ENCODE results near the gene RUNDC1. TPM values are rescaled to one million over a fixed set of nuclear protein-coding genes. Genes with fewer than 3 reads are reported as not detected.
A peak's percentile ranks its signal among the peaks of the same experiment; 100 is the strongest.

RUNDC1 gene
- total and polyA plus RNA-seq, 9 donors: 5.3 to 8.3 (median 7.6) TPM

DNA sequence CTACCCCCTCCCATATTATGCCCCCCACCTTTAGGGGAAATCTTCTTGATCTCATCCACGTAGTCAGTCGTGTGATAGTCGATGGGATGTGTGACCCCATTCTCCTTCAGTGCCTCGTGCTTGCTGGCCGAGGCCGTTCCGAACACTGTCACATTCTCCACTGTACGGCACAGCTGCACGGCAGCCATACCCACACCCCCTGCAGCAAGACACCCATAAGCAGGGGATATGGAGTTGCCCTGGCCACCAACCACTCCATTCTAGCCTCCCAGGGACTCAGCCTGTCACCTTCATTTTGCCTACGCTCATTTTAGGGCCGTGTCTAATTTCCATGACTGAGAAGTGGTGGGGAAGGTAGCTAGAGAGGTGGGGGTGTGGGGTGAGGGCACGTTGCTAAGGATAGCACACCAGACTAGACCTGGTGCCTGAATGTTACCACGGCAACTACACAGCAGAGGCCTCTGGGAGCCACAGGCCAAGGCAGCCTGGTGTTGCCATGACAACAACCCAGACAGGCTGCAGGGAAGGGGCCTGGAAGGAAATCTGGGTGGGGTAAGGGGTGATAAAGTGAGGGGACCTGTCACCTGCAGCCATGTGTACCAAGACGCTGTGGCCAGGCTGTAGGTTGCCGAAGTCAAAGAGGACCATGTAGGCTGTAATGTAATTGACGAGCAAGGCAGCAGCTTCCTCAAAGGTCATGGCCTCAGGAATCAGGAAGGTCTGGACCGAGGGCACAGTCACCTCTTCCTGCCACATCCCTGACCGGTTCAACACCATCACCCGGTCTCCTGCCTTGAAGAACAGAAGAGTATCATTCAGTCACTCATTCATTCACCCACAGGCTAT lies 37.9 kb downstream of the RUNDC1 start:
- no peak for DNase-seq
- Histone ChIP-seq H3K36me3 (ENCODE audit: control insufficient read depth, insufficient read depth, low read length) (peaks cover 52% of the 10 kb centered on the region), H3K27ac (ENCODE audit: low read length) (no peak overlapping the region), H3K27me3 (ENCODE audit: control insufficient read depth, insufficient read depth, low read length) (no peaks in the 10 kb centered on the region), H3K9me3 (replicated peaks; ENCODE audit: control insufficient read depth, low read depth, low read length) (no peaks in the 10 kb centered on the region), H3K4me3 (ENCODE audit: low read length) (no peak overlapping the region), H3K4me1 (ENCODE audit: control insufficient read depth, insufficient read depth, low read length) (peaks cover 46% of the 10 kb centered on the region)
- WGBS (ENCODE audit: insufficient coverage): 55% methylated on average over 16 of the region's 19 CpGs

DNA sequence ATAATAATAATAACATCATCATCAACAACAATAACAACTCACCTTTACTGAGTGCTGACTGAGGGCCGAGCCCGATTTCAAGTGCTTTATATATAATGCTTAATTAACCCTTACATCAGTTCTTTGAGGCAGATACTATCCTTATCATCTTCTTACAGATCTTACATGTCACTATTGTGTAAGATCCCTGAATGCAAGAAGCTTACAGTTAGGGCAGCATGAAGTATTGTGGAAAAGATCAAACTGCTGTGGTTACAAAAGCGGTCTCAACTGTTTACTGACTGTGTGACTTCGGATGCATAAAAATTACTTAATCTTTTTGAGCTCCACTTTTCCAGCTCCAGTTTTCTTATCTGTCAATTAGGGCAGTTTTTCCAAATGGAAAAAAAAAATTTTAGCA lies 38.6 kb downstream of the RUNDC1 start:
- no peaks in the 10 kb centered on the region for H3K9me3 ChIP-seq (replicated peaks; ENCODE audit: control insufficient read depth, low read depth, low read length)
- DNase-seq: no peak
- H3K27me3 ChIP-seq (ENCODE audit: control insufficient read depth, insufficient read depth, low read length): no peaks in the 10 kb centered on the region
- no peak overlapping the region for H3K4me3 ChIP-seq (ENCODE audit: low read length)
- H3K27ac ChIP-seq (ENCODE audit: low read length): peak overlapping the region; percentile 67
- no CpG with 5 or more reads among the region's 4 CpGs for WGBS (ENCODE audit: insufficient coverage)
- H3K36me3 ChIP-seq (ENCODE audit: control insufficient read depth, insufficient read depth, low read length): peaks cover 45% of the 10 kb centered on the region
- H3K4me1 ChIP-seq (ENCODE audit: control insufficient read depth, insufficient read depth, low read length): peaks cover 46% of the 10 kb centered on the region

DNA sequence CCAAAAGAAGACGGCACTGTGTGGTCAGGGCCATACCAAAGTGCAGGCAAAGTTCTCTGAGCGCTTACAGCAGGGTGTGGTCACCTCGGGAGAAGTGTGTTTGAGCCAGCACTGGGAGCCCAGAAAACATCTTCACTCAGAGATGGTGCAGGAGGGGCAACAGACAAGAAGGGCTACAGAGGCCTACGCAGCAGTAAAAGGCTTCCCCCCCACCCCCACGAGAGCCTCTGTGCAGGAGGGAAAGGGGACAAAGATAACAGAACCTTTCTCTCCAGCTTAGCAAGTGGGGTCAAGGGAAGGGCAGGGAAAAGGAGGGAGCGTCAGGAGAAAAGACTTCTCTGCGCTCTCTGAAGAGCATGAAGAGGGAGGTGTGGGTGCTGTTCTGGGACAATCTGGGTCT lies 39.1 kb downstream of the RUNDC1 start:
- DNase-seq: peak; percentile 43
- peak overlapping the region; percentile 67 for H3K27ac ChIP-seq (ENCODE audit: low read length)
- WGBS (ENCODE audit: insufficient coverage): 45% methylated on average over 3 of the region's 7 CpGs
- peaks cover 40% of the 10 kb centered on the region for H3K36me3 ChIP-seq (ENCODE audit: control insufficient read depth, insufficient read depth, low read length)
- H3K4me1 ChIP-seq (ENCODE audit: control insufficient read depth, insufficient read depth, low read length): peaks cover 48% of the 10 kb centered on the region
- no peak overlapping the region for H3K4me3 ChIP-seq (ENCODE audit: low read length)
- no peaks in the 10 kb centered on the region for H3K27me3 ChIP-seq (ENCODE audit: control insufficient read depth, insufficient read depth, low read length)
- no peaks in the 10 kb centered on the region for H3K9me3 ChIP-seq (replicated peaks; ENCODE audit: control insufficient read depth, low read depth, low read length)

DNA sequence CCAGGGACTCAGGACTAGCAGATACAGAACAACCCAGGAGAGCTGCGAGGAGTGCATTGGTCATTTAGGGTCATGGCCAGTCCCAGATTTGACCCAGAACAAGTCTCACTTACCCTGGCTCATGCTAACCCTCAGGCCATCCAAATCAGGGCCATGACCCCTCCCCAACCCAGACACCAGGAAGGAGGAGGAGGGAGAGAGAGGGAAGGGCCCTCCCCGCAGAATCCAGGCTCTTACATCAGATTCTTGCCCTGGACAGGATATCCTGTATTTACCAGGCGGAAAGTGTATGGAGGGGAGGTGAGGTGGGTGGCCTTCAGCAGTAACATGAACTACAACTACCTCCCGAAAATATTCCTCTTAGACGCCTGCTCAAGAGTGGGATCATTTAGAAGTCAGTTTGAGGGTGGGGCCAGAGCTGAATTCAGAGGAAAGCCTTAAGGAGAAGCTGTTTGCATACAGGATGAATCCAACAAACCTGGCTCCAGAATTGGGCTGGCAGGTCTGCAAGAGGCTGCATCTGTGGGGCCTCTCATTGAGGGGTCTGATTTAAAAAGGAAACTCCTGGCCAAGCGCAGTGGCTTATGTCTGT lies 39.8 kb downstream of the RUNDC1 start:
- peak; percentile 76 for DNase-seq
- 27% methylated on average over 2 of the region's 6 CpGs for WGBS (ENCODE audit: insufficient coverage)

DNA sequence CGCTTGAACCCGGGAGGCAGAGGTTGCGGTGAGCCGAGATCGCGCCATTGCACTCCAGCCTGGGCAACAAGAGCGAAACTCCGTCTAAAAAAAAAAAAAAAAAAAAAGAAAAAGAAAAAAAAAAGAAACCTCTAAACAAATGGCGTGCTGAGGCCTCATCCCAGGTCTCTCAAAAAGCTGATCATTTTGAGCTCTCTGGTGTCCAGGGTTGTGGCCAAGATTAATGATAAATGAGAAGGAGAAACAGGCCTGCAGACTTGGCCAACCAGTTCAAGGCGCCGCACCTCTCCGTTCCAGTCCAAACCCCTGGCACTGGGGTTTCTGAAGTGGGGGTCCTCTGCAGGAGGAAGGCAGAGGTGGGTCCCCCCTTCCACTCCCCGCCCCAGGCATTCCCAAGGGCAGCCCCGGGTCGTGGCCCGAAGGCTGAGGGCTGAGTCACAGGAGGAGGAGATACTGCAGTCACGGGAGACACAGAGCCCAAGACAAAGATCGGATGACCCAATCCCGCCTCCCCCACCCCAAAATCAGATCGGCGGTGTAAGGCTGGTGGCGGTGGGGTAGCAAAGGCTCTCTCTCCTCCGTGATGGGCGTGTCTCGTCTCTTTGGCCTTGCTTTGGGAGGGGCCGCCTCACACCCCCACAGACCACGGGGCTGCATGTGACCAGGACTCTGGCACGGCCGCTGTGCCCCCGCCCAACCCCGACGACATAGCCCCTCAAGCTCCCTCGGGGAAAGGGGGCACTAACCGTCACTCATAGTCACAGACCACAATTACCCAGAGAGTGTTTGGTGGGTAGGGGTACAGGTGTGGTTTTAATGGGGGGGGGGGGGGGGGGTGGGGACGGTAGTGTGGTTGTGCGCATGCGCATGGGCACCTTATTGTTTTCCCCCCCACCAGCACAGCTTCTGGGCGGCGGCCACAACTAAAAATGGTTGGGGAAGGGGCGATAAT lies 40.7 kb downstream of the RUNDC1 start:
- Histone ChIP-seq H3K4me1 (ENCODE audit: control insufficient read depth, insufficient read depth, low read length) (peaks cover 37% of the 10 kb centered on the region), H3K4me3 (ENCODE audit: low read length) (peak overlapping the region; percentile 96), H3K27me3 (ENCODE audit: control insufficient read depth, insufficient read depth, low read length) (peaks cover 2% of the 10 kb centered on the region), H3K27ac (ENCODE audit: low read length) (peak overlapping the region; percentile 84), H3K36me3 (ENCODE audit: control insufficient read depth, insufficient read depth, low read length) (peaks cover 25% of the 10 kb centered on the region), H3K9me3 (replicated peaks; ENCODE audit: control insufficient read depth, low read depth, low read length) (no peaks in the 10 kb centered on the region)
- DNase-seq: peak; percentile 83
- 0% methylated on average over 1 of the region's 40 CpGs for WGBS (ENCODE audit: insufficient coverage)

More for the DNA sequence above, 39.8 kb downstream of the RUNDC1 start:
- H3K4me1 ChIP-seq (ENCODE audit: control insufficient read depth, insufficient read depth, low read length): peaks cover 46% of the 10 kb centered on the region
- H3K27ac ChIP-seq (ENCODE audit: low read length): peak overlapping the region; percentile 67
- no peaks in the 10 kb centered on the region for H3K27me3 ChIP-seq (ENCODE audit: control insufficient read depth, insufficient read depth, low read length)
- H3K36me3 ChIP-seq (ENCODE audit: control insufficient read depth, insufficient read depth, low read length): peaks cover 33% of the 10 kb centered on the region
- no peak overlapping the region for H3K4me3 ChIP-seq (ENCODE audit: low read length)
- H3K9me3 ChIP-seq (replicated peaks; ENCODE audit: control insufficient read depth, low read depth, low read length): no peaks in the 10 kb centered on the region

DNA sequence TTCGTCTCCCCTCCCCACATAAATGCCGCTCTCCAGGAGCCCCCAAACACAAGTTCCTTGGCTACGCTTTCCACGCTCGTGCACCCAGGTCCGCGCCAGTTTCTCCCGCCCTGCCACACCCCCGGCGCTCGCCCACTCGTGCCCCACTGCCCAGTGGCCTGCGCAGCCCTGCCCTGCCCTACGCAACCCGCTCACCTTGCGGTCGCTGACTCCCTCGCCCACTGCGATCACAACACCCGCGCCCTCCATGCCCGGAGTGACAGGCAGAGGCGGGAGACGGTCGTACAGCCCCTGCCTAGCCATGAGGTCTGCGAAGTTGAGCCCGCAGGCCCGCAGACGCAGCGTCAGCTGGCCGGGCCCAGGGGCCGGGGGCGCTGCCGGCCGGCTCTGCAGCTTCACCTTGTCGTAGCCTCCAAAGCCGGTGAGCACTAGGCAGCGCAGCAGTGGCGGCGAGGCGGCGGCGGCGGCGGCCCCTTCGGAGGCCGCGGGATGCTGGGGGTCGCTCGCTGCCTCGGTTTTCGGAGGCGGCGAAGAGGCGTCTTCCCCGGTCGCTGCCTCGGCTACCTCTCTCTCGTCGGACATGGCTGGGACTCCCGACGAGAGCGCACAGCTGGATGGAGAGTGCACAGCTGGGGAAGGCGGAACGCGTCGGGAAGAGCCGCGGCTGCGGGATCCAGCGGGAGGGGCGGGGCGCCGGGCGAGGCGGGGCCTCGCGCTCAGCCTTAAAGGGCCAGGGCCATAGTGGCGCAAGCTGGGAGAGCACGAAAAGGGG lies 41.6 kb downstream of the RUNDC1 start, which contains the start of gene VAT1:
Gene VAT1 (minus strand): TSS at position 645 of the 772 bp plus-strand sequence. CDS start 63 bp downstream, at position 582.
- under 1% methylated on average over 79 of the region's 80 CpGs for WGBS (ENCODE audit: insufficient coverage)
- Histone ChIP-seq H3K9me3 (replicated peaks; ENCODE audit: control insufficient read depth, low read depth, low read length) (no peaks in the 10 kb centered on the region), H3K27me3 (ENCODE audit: control insufficient read depth, insufficient read depth, low read length) (peaks cover 2% of the 10 kb centered on the region), H3K36me3 (ENCODE audit: control insufficient read depth, insufficient read depth, low read length) (peaks cover 18% of the 10 kb centered on the region), H3K27ac (ENCODE audit: low read length) (peak within 1 kb of the TSS; percentile 84), H3K4me1 (ENCODE audit: control insufficient read depth, insufficient read depth, low read length) (peaks cover 33% of the 10 kb centered on the region), H3K4me3 (ENCODE audit: low read length) (peak within 1 kb of the TSS; percentile 96)
- DNase-seq: peak; percentile 93

DNA sequence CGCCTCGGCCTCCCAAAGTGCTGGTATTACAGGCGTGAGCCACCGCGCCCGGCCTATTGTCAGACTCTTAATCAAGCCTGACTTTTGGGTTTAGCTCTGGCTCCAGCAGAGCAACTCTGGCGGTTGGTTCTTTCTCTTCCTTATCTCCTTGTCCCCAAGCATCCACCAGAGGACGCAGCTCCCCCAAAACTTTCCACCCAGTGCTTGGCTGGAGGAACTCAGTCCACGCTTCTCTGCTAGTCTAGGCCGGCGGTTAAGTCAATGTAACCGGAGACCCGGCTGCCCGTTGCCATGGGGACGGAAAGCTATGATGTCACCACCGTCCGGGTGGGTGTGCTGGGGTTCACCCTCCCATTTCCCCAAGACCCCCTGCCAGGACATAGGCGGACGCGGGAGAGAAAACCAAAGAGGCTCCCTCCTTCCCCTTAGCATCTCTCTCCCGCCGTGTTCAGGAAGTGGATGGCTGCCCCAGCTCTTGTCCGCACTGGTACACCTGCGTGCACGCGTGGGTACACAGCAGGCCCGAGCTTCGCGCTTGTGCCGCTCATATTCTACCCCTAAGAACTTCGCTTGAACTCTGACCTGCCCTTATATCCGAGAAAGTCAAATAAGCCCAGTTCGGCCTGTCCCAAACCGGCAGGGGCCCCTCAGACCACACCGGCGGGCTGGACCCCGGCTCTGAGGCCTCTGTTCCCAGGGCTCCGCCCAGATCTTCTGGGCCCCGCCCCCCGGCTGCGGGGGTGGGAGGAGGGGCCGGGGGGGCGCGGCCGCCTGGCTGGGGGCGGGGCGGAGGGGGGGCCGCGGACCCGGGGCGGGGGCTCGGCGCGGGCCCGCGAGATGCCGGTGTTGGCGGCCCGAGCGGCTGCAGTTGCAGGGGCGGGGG lies 44.3 kb downstream of the RUNDC1 start, which contains the start of gene RND2:
Gene RND2 (plus strand): TSS at position 825 of the 883 bp plus-strand sequence. CDS start 117 bp downstream, outside the sequence.
- Histone ChIP-seq H3K4me1 (ENCODE audit: control insufficient read depth, insufficient read depth, low read length) (peaks cover 32% of the 10 kb centered on the region), H3K36me3 (ENCODE audit: control insufficient read depth, insufficient read depth, low read length) (peaks cover 5% of the 10 kb centered on the region), H3K27ac (ENCODE audit: low read length) (peak within 1 kb of the TSS; percentile 85), H3K27me3 (ENCODE audit: control insufficient read depth, insufficient read depth, low read length) (peaks cover 2% of the 10 kb centered on the region), H3K9me3 (replicated peaks; ENCODE audit: control insufficient read depth, low read depth, low read length) (no peaks in the 10 kb centered on the region), H3K4me3 (ENCODE audit: low read length) (peak within 1 kb of the TSS; percentile 59)
- under 1% methylated on average over 46 of the region's 61 CpGs for WGBS (ENCODE audit: insufficient coverage)
- DNase-seq: peak; percentile 98

DNA sequence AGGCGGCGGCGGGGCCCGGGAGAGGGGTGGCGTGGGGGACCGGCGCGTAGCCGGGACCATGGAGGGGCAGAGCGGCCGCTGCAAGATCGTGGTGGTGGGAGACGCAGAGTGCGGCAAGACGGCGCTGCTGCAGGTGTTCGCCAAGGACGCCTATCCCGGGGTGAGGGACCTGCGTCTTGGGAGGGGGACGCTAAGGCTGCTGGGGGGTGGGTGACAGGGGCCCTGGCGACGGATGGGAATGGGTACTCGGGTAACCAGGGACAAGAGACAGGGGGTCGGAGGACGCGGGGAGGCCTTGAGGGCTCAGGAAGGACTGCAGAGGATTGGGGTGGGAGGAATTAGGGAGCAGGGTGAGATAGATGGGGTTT lies 44.9 kb downstream of the RUNDC1 start:
- 2% methylated on average over 26 of the region's 27 CpGs for WGBS (ENCODE audit: insufficient coverage)
- no peak for DNase-seq
- Histone ChIP-seq H3K36me3 (ENCODE audit: control insufficient read depth, insufficient read depth, low read length) (no peaks in the 10 kb centered on the region), H3K9me3 (replicated peaks; ENCODE audit: control insufficient read depth, low read depth, low read length) (no peaks in the 10 kb centered on the region), H3K27ac (ENCODE audit: low read length) (no peak overlapping the region), H3K27me3 (ENCODE audit: control insufficient read depth, insufficient read depth, low read length) (peaks cover 2% of the 10 kb centered on the region), H3K4me1 (ENCODE audit: control insufficient read depth, insufficient read depth, low read length) (peaks cover 31% of the 10 kb centered on the region), H3K4me3 (ENCODE audit: low read length) (peak overlapping the region; percentile 31)

Data from muscle of leg (tissue), 11 donors.